Left cardiac atrium (tissue), 4 donors: ENCODE measurements around the gene SH3BGRL3. TPM values are rescaled to one million over a fixed set of nuclear protein-coding genes. Genes with fewer than 3 reads are reported as not detected.
"Not testable (repeated sequence)": the region's sequence is repeated elsewhere in the genome, so short reads cannot be mapped to it uniquely, and the experiment has no call there.

Source experiments
- ATAC-seq, 2 donors: fragments of 200-7000 bp; cut with Tn5 transposase; one replicate each; pipeline ENCODE4 v1.9.1; 2020; ENCODE audit warnings: mild to moderate bottlenecking in 2 of 2, moderate library complexity in 2 of 2
- DNase-seq: peaks from one replicate; pipeline ENCODE4 v3.0.0-alpha.2; 2020
- intact Hi-C, 2 donors: fragments of 100-400 bp; cut with DNase I; formaldehyde crosslinking; loops; one replicate each; pipeline versions ENCODE4 v1.14.1 to v1.15.1; 2022 to 2023
- long read RNA-seq: library from polyadenylated mRNA; unstranded; transcript quantifications from one replicate; pipeline ENCODE4 v2.0.0, GENCODE V29; 2021
- total RNA-seq, 2 donors: library from RNA; stranded (reverse); fragmentation: NEBNext Ultra II Directional; extraction: Animal tissue kit (Norgen Biotek cat#: 25700); gene quantifications; one replicate each; pipeline ENCODE4 v1.2.1, GENCODE V29; 2021
- donor health status: DM: no; HTN: yes; CAD: no.
- donor health status: DM: no; HTN: yes; CAD: no; lungs with severe emphysema.
- donor health status: DM: yes; HTN: yes; CAD: no.
- donor health status: Dilated cardiomyopathy.

Gene SH3BGRL3
- 10 to 100 TPM; 90.6 to 93.9 TPM for total RNA-seq
- long read RNA-seq, transcript SH3BGRL3-201 (3 exons, 1,661 nt) = major isoform, 7 of 8 reads
- long read RNA-seq, partial matches to known transcripts = 1 of 8 reads
- long read RNA-seq, other reads (novel, unspliced or antisense) = 0 of 8 reads

DNA sequence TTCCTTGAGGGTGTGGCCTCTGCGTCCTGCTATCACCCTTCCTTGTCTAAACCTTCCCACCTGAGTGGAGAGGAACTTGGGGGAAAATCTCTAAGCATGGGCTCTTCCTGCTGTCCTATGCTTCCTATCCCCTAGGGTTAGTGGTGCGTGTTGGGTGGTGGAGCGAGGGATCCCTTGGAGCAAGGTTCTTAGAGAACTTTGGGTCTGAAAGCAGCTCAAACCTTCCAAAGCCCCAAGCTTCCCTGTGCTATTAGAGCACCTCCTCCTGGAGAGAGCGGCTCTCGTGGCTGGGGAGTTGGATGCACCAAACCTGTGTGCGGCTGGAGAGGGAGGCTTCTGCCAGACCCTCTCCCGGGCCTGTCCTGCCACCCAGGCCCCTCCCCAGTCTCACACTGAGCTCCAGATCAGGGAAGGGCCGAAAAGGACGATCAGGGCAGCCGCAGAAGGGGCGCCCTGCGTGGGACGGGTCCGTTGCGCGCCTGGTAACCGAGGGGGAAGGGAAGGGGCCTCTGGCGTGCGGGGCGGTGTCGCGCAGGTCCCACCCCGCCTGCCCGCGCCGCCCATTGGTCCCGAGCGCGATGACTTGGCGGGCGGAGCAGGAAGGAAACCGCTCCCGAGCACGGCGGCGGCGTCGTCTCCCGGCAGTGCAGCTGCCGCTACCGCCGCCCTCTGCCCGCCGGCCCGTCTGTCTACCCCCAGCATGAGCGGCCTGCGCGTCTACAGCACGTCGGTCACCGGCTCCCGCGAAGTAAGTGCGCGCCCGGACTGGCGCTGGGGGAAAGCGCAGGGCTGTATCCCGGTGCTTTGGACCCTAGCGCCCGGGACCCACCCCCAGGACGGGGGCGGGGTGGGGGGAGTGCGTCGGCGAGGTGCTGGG, at the start of gene SH3BGRL3:
TSS of gene SH3BGRL3 (plus strand) at position 631 of the 877 bp plus-strand sequence. CDS start at position 701, 70 bp downstream.
- DNase-seq = peak; percentile 93
- peak; percentile 76 to 86 for ATAC-seq
- intact Hi-C loops = loop anchor here in 1 of 2 donors (10.0 kb wide), 1 partner anchor 45 kb away; no protein-coding TSS in a partner anchor

DNA sequence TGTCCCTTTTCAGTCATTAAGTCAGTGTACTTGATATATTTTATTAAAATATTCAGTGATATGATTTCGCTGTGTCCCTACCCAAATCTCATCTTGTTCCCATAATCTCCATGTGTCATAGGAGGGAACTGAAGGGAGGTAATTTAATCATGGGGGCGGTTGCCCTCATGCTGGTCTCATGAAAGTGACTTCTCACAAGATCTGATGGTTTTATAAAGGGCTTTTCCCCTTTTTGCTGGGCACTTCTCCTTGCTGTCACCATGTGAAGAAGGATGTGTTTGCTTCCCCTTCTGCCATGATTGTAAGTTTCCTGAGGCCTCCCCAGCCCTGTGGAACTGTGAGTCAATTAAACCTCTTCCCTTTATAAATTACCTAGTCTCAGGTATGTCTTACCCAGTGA, 49.2 kb upstream of the SH3BGRL3 start:
- not testable (repeated sequence) for ATAC-seq

DNA sequence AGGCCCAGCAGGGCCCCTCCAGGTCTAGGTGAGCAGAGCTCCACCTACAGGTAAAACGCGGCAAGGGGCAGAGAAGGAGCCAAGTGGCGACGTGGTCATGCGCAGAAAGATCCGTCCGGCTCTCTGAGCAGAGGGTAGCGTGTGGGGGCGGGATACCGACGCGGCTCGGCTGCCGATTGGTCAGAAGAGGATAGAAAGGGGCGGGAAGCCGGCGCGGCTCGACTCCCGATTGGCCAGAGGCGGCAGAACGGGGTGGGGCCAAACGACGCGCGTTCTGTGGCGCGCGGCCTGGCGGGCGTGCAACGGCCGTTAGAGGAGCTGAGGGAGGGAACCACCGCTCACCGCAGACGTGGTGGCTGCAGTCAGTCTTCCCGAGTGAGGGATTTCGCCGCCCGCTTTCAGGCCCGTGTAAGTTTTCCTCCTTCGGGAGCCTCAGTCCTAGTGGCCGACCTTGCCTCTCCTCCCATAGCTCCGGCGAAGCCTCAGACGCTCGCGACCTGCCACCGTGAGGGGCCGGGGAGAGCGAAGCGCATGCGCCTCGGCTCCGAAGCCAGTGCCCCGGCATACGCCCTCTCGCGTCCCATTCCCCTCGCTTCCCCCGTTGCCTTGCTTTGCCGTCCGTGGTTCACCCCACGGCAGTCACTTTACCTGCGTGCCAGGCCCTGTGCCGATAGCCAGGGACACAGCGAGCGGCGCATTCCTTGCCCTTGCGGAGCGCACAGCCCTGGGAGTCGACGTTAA, 45.8 kb upstream of the SH3BGRL3 start, which contains the start of gene CEP85:
TSS of gene CEP85 (plus strand) at position 298 of the 741 bp plus-strand sequence. CDS start 5,584 bp downstream, outside the sequence.
- DNase-seq (peak; percentile 99), ATAC-seq (peak; percentile 99 to 100)
- intact Hi-C loops = loop anchor here (5.0 to 10.0 kb wide), 3 partner anchors 62 to 199 kb away; partner anchors contain the start of genes PDIK1L (in 1 of the 2) and ZNF593OS (in 1 of the 2)

More for the DNA sequence above, 49.2 kb upstream of the SH3BGRL3 start:
- DNase-seq = not testable (repeated sequence)
- intact Hi-C loops = loop anchor here (5.0 to 10.0 kb wide), 3 partner anchors 58 to 196 kb away; partner anchors contain the start of genes PDIK1L (in 1 of the 2) and ZNF593OS (in 1 of the 2)

DNA sequence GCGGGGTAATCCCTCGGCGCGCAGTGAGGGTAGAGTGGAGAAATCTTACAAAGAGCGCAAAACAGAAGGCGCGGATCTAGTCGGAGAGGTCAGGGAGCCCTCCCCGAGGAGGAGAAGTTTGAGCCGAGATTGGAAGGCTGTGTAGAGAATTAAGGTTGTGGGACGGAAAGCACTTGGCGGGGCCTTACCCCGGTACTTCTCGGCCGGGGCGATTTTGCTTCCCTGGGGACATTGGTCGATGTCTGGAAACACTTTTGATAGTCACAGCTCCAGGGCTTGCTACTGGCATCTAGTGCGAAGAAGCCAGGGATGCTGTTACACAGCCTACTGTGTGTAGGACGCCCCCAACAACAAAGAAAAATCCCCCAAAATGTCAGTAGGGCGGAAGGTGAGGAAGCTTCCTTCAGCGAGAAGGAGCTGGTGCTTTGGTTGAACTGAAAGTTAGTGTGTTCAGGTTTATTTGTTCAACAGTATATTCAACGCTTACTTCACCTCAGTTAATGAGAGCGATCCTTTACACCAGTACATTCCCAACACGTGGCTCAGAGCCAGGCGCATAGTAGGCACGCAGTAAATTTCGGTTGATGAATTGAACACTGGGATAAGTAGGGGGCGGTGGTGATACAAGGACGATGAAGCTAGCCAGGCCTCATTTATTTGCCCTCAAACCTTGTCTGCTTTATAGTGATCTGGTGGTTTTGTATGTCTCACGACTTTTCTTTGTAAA, 45.1 kb upstream of the SH3BGRL3 start:
- DNase-seq (no peak), ATAC-seq (no peak)
- intact Hi-C loops = loop anchor here (5.0 to 10.0 kb wide), 3 partner anchors 63 to 200 kb away; partner anchors contain the start of genes PDIK1L (in 1 of the 2) and ZNF593OS (in 1 of the 2)

DNA sequence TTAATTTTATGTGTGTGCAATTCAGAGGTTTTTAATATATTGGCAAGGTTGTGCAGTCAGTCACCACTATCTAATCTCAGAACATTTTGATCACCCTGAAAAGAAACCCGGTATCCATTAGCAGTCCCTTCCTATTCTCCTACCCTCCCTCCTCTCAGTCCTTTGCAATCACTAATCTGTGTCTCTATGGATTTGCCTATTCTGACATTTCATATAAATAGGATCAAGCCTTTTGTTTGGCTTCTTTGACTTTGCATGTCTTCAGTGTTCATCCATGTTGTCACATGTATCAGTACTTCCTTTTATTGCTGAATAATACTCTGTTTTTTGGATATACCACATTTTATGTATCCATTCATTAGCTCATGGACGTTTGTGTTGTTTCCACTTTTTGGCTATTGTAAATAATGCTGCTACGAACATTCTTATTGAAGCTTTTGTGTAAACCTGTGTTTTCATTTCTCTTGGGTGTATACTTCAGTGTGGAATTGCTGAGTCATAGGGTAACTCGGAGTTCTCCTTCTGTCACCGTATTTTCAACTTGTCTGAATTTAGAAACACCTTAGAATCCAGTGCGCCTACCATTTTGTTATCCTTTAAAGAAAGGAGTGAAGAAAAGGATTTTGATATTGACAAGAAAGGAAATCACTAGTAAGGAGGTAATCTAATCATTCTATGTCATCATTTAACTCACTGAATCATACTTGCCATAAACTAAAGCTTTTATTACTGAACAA, 42.5 kb upstream of the SH3BGRL3 start:
- no peak for DNase-seq
- intact Hi-C loops = loop anchor here (10.0 kb wide), 2 partner anchors 123 to 203 kb away; partner anchors contain the start of gene PDIK1L (in 1 of the 2)

DNA sequence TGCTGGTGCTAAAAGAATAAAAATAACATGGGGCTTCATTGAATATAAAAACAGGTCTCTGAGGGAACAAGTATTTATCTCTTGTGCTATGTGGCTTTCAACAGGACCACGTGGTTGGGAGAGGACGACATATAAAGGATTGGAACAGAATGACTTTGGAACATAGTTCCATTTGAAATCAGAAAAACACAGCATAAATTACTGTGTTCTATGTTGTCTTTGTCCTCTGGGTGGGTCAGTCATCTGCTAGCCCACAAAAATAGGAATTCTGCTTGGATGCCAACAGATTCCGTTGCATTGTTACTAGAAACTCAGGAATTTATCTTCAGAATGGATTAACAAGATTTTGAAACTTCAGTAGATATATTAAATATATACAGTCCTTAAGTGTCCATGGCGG, 40.0 kb upstream of the SH3BGRL3 start:
- ATAC-seq = no peak
- DNase-seq = no peak
- intact Hi-C loops = loop anchor here (10.0 kb wide), 2 partner anchors 125 to 205 kb away; partner anchors contain the start of gene PDIK1L (in 1 of the 2)

More for the DNA sequence above, 42.5 kb upstream of the SH3BGRL3 start:
- no peak for ATAC-seq

DNA sequence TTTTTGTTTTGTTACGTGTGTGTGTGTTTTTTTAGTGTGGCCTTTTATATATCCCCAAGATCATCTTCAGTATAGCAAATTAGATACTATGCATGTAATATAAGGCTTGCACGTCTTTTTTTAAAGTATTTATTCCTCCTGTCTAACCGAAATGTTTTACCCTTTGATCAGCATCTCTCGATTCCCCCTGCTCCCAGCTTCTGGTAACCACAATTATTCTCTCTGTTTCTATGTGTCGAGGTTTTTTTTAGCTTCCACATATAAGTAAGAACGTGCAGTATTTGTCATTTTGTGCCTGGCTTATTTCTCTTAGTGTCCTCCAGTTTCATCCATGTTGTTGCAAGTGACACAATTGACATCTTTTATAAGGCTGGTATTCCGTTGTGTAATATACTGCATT, 27.2 kb upstream of the SH3BGRL3 start:
- intact Hi-C loops = no loop called here
- DNase-seq = no peak
- no peak for ATAC-seq

DNA sequence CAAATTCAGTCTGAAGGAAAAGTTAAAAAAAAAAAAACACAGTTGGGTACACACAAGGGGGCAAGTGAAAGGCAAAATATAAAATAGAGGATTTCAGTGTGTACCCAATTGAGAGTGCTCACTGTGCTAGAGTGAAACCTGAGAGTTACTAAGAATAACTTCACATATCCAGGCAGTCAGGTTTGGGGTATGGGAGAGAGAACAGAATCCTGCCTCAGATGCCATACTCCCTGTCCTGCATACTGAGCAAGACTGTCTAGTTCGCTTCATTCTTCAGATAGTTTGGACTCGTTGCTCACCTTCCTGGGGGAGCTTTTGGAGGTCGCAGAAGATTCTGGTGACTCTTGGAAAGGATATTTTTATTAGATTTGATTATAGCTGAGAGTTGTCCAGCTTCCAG, 25.5 kb upstream of the SH3BGRL3 start:
- intact Hi-C loops = no loop called here
- ATAC-seq = peak; percentile 65 to 70
- DNase-seq = no peak

DNA sequence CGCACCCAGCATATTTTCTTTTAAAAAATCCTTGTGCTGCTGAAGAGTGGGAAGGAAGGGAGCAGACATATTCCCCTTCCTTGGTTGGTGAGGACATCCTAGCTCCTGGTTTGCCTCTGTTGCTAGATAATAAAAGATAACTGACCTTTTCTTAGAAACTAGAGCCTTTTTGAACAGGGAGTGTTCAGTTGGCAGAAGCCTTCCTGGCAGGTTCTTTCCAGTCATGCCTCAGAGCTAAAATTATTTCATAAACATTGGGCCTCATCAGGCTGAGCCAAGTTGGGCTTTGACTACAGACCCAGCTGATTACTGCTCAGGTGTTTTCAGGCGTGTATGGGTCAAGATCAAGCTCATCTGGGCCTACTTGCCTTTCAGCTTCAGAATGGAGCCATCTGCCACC, 22.7 kb upstream of the SH3BGRL3 start:
- intact Hi-C loops = no loop called here
- ATAC-seq (peak; percentile 73 to 77), DNase-seq (no peak)

DNA sequence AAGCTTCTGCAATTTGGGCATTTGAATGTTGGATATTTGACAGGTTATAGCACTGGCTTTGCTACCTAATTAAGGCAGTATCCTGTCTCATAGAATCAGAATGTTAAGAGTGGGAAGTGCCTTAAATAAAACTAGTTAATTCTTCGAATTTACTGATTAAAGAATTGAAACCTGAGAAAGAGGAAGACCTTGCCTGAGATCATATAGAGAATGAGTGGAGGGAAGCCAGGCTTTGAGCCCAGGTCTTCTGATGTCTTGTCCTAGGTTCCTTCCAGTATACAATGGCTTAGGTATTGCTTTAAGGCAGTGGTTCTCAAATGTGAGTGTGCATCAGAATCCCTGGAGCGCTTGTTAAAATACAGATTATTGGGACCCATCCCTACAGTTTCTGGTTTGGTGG, 20.9 kb upstream of the SH3BGRL3 start:
- intact Hi-C loops = no loop called here
- no peak for ATAC-seq
- DNase-seq = no peak

DNA sequence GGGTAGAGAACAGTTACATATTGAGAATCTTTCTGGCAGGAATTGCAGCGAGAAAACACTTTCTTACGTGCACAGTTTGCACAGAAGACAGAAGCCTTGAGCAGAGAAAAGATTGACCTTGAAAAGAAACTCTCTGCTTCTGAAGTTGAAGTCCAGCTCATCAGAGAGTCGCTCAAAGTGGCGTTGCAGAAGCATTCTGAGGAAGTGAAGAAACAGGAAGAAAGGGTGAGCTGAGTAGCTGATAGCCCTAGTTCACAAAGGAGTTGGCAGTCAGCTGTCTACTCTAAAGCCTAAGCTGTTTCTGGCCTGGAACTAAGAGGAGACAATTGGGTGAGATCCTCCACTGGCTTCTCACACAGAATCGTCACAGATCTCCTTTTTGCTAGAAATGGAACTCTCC, 20.3 kb upstream of the SH3BGRL3 start:
- intact Hi-C loops = no loop called here
- no peak for DNase-seq
- peak in 1 of 2 donors; percentile 24 for ATAC-seq

DNA sequence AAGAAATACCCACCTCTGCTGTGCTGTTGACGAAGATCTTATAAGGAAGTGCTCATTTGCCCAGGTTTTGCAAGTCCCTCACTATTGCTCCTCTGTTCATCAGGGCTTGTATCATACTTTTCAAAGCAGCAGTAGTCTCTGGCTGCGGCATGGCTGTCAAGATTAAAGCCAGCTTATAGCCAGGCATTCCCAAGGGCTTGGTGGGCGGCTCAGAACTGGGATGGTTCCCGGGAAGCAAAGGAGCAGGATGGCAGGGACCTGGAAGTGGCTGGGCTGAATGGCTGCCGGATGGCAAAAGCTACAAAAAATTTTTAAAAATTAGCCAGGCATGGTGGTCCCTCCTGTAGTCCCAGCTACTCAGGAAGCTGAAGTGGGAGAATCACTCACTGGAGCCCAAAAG, 16.7 kb upstream of the SH3BGRL3 start:
- DNase-seq (no peak), ATAC-seq (no peak)
- intact Hi-C loops = no loop called here

DNA sequence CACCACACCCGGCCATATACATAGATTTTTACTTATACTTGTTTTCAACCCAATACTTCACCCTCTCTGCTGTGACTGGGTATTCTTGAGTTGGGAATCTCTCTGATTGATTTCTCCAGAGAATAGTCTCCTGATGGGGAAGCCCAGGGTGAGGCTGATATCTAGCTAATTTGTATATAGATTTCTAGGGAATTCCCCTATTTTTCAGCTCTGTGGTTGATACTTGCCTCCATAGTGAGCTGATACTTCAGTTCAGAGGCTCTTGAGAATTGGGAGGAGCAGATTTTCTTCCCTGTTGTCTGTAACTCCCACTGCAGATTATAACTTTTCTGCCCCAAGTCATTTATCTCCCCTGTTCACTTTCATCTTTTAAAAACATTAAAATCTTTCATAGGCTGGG, 14.5 kb upstream of the SH3BGRL3 start:
- intact Hi-C loops = no loop called here
- no peak for ATAC-seq
- DNase-seq = no peak

DNA sequence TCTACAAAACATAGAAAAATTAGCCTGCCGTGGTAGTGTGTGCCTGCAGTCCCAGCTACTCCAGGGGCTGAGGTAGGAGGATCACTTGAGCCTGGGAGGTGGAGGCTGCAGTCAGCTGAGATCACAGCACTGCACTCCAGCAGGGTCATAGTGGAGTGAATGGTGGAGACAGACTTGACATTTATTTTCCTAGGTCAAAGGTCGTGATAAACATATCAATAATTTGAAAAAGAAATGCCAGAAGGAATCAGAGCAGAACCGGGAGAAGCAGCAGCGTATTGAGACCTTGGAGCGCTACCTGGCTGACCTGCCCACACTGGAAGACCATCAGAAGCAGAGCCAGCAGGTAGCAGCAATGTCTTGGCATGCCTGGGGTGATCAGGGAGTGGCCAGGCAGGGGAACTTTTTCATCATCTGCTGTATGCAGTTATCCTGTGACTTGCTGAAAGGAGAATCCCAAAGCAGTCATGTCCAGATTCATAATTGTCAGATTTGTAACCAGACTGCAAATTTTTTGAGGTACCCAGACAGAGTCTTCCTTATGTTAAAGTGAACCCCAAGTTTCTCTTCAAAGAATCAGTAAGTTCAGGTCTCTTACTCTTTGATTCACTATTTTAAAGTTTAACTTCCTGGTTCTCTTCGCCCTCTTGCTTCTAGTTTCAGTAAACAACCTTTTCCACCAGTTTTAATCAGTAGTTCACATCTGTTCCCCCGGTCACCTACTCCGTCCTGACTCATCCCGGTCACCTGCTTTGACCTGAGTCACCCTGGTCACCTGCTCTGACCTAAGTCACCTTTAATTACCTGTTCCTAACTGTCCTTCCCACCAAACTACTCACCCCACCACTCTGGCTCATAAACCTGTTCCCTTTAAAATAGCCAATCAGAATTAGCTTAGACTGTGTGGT, 11.3 kb upstream of the SH3BGRL3 start:
- no peak for ATAC-seq
- DNase-seq = no peak
- intact Hi-C loops = no loop called here

DNA sequence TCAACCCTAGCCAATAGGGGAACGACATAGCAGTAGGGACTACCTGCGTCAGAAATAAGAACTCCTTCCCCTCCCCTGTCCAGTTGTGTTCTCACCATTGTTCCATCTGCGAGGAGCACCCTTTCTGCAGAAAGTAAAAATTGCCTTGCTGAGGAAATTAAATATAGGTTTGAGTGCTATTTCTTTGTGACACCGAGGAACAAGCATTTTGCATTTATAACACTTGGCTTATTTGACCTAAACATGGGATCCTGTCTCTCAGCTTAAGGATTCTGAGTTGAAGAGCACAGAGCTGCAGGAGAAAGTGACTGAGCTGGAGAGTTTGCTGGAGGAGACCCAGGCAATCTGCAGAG, 10.7 kb upstream of the SH3BGRL3 start:
- ATAC-seq = no peak
- no peak for DNase-seq
- intact Hi-C loops = no loop called here

DNA sequence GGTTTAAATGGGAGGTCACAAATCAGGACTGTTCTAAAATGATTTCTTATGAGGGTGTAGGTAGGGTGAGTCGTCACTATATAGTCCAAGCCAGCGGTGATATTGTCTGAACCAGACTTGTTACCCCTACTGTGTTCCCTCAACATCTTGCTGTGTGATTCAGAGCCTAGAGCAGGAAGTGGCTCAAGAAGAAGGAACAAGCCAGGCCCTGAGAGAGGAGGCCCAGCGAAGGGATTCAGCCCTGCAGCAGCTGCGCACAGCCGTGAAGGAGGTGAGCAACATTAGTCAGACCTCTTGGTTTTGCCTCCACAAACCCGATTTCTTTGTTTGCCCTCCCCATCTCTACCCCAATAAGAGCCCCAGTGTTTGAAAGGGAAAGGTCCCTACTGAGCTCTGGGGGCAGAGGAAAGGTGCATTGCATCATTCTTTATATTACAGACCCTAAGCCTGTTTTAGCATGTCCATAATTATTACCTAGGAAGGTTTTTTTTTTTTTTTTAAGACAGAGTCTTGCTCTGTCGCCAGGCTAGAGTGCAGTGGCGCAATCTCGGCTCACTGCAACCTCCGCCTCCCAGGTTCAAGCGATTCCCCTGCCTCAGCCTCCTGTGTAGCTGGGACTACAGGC, 5.0 kb upstream of the SH3BGRL3 start:
- no peak for ATAC-seq
- no peak for DNase-seq
- intact Hi-C loops = loop anchor here (2.0 to 10.0 kb wide), 2 partner anchors 46 to 50 kb away; no protein-coding TSS in a partner anchor
